Measurements from ENCODE around the gene OR51S1. TPM values are rescaled to one million over a fixed set of nuclear protein-coding genes. Genes with fewer than 3 reads are reported as not detected.
"Not testable (repeated sequence)": the region's sequence is repeated elsewhere in the genome, so short reads cannot be mapped to it uniquely, and the experiment has no call there.

The OR51S1 gene
- total RNA-seq, 1 donor from 2014 or later = not detected

DNA sequence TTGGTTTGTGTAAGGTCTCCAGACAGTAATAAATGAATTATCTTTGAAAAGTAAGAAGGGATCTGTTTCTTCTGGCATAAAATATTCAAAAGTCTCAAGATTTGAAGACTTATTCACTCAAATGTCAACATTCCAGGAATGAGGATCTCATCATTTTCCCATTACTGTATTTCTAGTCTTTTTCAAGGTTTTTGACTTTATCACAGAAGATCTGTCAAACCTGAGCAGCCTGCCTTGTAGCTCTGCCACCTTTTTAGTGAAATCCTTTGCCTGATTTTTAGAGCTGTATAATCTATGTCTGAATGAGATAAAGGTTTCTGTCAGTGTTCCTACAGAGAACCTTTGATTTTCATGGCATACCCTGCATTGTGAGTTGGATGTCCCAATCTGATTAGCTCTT, 23.9 kb downstream of the OR51S1 start:
- ATAC-seq = no peak
- intact Hi-C loops (cut with DNase I) = no loop called here
- DNase-seq (ENCODE audit: missing footprints) = no peak

DNA sequence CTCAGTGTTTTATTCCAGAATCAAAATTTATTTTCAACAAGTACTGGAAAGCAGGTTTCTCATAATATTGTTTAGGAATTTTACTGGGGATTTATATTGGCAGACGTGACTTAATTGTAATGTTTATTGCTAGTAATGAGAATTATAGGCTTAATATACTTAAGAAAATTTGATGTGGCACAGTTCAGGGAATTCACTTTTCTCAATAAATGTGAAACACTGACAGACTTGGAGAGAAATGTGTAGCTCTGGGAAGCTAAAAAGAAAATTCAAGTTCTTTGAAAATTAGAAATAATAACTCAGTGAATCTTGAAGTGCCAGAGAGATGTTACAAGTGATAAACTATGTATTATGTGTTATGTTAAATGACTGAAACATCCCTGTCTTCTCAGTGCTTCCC, 28.0 kb downstream of the OR51S1 start, which contains the start of gene OR51F2:
OR51F2 (plus strand) TSS at position 301 of the 400 bp plus-strand sequence. CDS start 101 bp downstream, outside the sequence.
- ATAC-seq (no peak), DNase-seq (ENCODE audit: missing footprints) (no peak)
- intact Hi-C loops (cut with DNase I) = no loop called here

DNA sequence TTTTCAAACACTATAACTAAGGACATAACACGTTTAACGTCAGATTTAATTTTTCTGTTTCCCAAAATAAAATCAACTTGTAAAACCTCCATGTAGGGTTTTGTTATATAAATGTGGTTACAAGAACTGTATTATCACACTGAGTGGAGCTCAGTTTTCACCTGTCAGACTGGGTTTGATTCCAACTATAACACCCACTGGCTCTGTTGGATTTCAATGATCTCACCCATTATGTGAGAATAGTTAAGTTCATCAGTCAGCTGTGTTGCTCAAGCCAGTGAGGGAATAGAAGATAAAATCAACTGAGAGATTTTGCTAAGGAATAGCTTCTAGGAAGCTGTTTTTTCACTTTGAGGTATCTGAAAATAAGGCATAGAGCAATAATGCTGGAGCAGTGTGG, 39.8 kb downstream of the OR51S1 start:
- DNase-seq (ENCODE audit: missing footprints) (no peak), ATAC-seq (no peak)
- intact Hi-C loops (cut with DNase I) = no loop called here

DNA sequence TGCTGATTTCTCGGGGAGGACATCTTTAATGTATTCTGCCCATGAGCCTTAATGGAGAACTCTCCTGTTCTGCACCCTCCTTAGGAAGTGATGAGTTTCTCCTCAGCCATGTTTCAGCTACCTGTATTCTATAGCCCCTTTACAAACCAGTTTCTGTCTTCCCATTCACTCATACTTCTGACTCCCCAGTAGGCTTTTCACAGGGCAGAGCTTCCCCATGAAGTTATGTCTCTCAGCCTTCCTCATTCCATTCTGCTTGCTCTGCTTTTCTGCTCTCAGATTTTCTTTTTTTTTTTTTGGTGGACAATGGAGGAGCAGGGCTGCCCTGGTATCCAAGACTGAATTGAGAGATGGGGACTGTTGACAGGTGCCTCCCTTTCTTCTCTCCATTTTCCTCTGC, 40.5 kb downstream of the OR51S1 start:
- no peak for ATAC-seq

DNA sequence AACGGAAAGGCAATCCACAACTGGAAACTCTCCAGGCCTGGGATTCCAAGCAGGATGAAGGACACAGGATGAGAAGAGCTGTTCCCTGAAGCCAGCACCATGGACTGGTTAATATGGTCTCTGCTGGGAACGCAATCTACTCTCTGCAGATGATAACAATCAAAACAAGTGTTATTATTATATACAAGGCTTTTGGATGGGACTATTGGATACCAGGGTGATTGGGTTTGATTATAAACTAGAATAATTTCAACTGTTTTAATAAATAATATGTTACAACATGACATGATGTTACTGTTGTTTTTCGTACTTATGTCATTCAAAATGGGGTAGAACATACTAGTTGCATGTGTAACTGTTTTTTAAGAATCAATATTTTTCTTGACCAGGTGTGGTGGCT, 44.7 kb downstream of the OR51S1 start, which contains the start of gene OR52R1:
OR52R1 (minus strand) TSS at position 101 of the 400 bp plus-strand sequence; CDS start at position 101, 0 bp downstream.
- ATAC-seq = no peak
- DNase-seq (ENCODE audit: missing footprints) = no peak
- intact Hi-C loops (cut with DNase I) = no loop called here

More for the DNA sequence above, 40.5 kb downstream of the OR51S1 start:
- intact Hi-C loops (cut with DNase I) = no loop called here
- DNase-seq (ENCODE audit: missing footprints) = no peak

DNA sequence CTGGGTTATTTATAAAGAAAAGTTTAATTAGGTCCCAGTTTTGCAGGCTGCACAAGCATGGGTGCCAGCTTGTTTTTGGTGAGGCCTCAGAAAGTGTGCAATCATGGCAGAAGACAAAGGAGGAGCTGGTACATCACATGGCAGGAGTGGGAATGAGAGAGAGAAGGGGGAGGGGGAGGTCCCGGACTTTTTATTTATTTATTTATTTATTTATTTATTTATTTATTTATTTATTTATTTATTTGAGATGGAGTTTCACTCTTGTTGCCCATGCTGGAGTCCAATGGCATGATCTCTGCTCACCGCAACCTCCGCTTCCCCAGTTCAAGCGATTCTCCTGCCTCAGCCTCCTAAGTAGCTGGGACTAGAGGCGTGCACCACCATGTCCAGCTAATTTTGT, 47.7 kb downstream of the OR51S1 start:
- intact Hi-C loops (cut with DNase I); ATAC-seq; DNase-seq (ENCODE audit: missing footprints): not testable (repeated sequence)

DNA sequence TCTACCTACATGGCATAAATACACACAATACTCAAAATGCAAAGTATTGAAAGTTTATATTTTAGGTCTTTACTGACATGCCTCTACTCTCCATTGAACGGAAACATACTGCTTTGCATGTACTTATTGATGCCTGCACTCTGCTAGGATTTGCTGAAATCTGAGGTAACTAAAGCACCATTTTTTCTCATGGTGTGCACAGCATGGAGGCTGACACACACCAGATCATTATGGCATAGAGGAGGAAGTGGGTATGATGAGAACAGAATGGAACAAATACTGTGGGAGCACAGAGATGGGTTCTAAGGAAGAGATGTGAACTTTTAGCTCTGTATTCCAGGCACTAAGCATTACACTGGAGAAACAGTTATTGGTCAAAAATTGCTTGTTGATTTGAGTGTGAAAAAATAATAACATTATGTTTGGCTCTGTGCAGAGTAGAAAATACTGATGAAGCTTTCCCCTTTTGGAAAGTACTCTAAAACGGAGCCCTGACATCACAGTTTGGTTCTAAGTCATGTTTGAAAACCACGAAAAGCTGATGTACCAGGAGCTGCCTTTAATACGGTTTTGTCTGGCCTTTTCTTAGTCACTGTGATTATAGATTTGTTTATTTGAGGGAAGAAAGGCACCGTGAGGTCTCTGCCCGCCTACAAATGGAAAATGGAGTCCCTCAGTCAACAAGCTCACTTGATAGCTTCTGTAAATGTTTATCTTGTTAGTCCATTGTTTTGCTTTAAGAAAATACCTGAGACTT, 50.4 kb downstream of the OR51S1 start:
- no peak for DNase-seq (ENCODE audit: missing footprints)
- no peak for ATAC-seq
- intact Hi-C loops (cut with DNase I) = no loop called here

Other genes with a start within 250 kb of the OR51S1 start
- 11.6 TPM for gene TRIM68, start 241.0 kb downstream of the OR51S1 start, total RNA-seq
- gene OR51D1, start 211.7 kb downstream of the OR51S1 start, total RNA-seq = not detected
- gene OR51E1, start 205.2 kb downstream of the OR51S1 start, total RNA-seq = 1.9 TPM
- gene OR51E2, start 151.4 kb downstream of the OR51S1 start, total RNA-seq = 0.30 TPM
- gene MMP26, start 144.4 kb downstream of the OR51S1 start, total RNA-seq = not detected
- gene OR51F1, start 79.3 kb downstream of the OR51S1 start, total RNA-seq = not detected
- gene OR52R1, start 44.8 kb downstream of the OR51S1 start, total RNA-seq = not detected
- not detected for gene OR51F2, start 27.9 kb downstream of the OR51S1 start, total RNA-seq
- not detected for gene OR51T1, start 32.7 kb upstream of the OR51S1 start, total RNA-seq
- not detected for gene OR51A7, start 54.6 kb upstream of the OR51S1 start, total RNA-seq
- gene OR51G2, start 70.1 kb upstream of the OR51S1 start, total RNA-seq = not detected
- not detected for gene OR51G1, start 75.1 kb upstream of the OR51S1 start, total RNA-seq
- gene OR51A4, start 98.4 kb upstream of the OR51S1 start, total RNA-seq = not detected
- not detected for gene OR51A2, start 106.5 kb upstream of the OR51S1 start, total RNA-seq
- not detected for gene OR51L1, start 145.6 kb upstream of the OR51S1 start, total RNA-seq
- not detected for gene OR52J3, start 197.3 kb upstream of the OR51S1 start, total RNA-seq
- gene OR52E2, start 210.4 kb upstream of the OR51S1 start, total RNA-seq = not detected
- gene OR52E1, start 220.4 kb upstream of the OR51S1 start, total RNA-seq = not detected

Measured in Right ventricle myocardium inferior (tissue), 1 donor.